Psoas muscle (tissue), 8 donors: ENCODE data around the gene CNTNAP2. TPM values are rescaled to one million over a fixed set of nuclear protein-coding genes. Genes with fewer than 3 reads are reported as not detected.

Source experiments
- ATAC-seq, 4 donors: fragments of 200-7000 bp; cut with Tn5 transposase; one replicate each; pipeline ENCODE4 v1.9.1; 2020; ENCODE audit warnings: moderate library complexity in 3 of 4, mild to moderate bottlenecking in 2 of 4
- DNase-seq, 2 donors: peaks; one replicate each; pipeline ENCODE4 v3.0.0-alpha.2; 2020
- H3K27ac ChIP-seq: fragments of 200-600 bp; one replicate; pipeline ENCODE4 v1.8.0; 2022
- H3K27me3 ChIP-seq, 3 donors: fragments of 200-600 bp in 1 of 3; one replicate each; pipeline versions ENCODE4 v1.6.1 to v1.8.0; 2013 to 2022; ENCODE audit warnings: low read length in 2 of 3, mild to moderate bottlenecking in 2 of 3, moderate library complexity in 1 of 3; ENCODE audit not compliant: insufficient read depth in 3 of 3
- H3K36me3 ChIP-seq, 2 donors: fragments of 200-600 bp in 1 of 2; one replicate each; pipeline versions ENCODE4 v1.6.1 to v1.8.0; 2013 to 2022; ENCODE audit warnings: low read depth in 1 of 2, mild to moderate bottlenecking in 1 of 2, moderate library complexity in 1 of 2; ENCODE audit not compliant: insufficient read depth in 1 of 2
- H3K4me1 ChIP-seq: fragments of 200-600 bp; one replicate; pipeline ENCODE4 v1.8.0; 2022
- H3K4me3 ChIP-seq: fragments of 200-600 bp; one replicate; pipeline ENCODE4 v1.8.0; 2022; ENCODE audit warnings: mild to moderate bottlenecking
- H3K9me3 ChIP-seq: fragments of 200-600 bp; one replicate; pipeline ENCODE4 v1.8.0; 2022
- whole genome bisulfite sequencing, 3 donors: extraction: QIAGEN DNeasy Blood & Tissue Kit; methylation state at CpG; one replicate each; pipeline versions ENCODE4 v1.1.6 to v1.1.7; 2013; 5-methylcytosine and 5-hydroxymethylcytosine counted together
- intact Hi-C, 2 donors: fragments of 100-400 bp; cut with DNase I; formaldehyde crosslinking; loops; one replicate each; pipeline versions ENCODE4 v1.11.0 to v1.14.2; 2022
- polyA plus RNA-seq, 3 donors: library from polyadenylated mRNA; stranded (reverse); fragments of 200-250 nt; gene quantifications; one replicate each; pipeline ENCODE4 v1.2.3, GENCODE V29; 2013
- total RNA-seq, 4 donors: library from RNA; stranded (reverse); fragmentation: NEBNext Ultra II Directional in 2 of 4; extraction: Animal tissue kit (Norgen Biotek cat#: 25700) in 2 of 4; gene quantifications; one replicate each; pipeline versions ENCODE4 v1.2.1 to v1.2.4, GENCODE V29; 2021 to 2023
- TF ChIP-seq, protein P1 (sequence below): fragments of 200-600 bp; IDR thresholded peaks from one replicate; pipeline ENCODE4 v1.8.0; 2022; ENCODE audit warnings: antibody characterized with exemption
- donor health status: healthy with polysubstance abuse.
- donor health status: DM: no; HTN: no; CAD: no; lungs with moderate emphysema.
- donor health status: Bipolar disorder and iron deficiency.
- donor health status: healthy.
- donor health status: DM: yes; HTN: yes; CAD: no.
- donor health status: DM: no; HTN: no; CAD: no.
- donor health status: DM: no; HTN: no; CAD: no.
- donor health status: DM: yes; HTN: yes; CAD: no.

Gene CNTNAP2
- total and polyA plus RNA-seq, 7 donors = 0.01 to 0.13 TPM; not detected in 5

DNA sequence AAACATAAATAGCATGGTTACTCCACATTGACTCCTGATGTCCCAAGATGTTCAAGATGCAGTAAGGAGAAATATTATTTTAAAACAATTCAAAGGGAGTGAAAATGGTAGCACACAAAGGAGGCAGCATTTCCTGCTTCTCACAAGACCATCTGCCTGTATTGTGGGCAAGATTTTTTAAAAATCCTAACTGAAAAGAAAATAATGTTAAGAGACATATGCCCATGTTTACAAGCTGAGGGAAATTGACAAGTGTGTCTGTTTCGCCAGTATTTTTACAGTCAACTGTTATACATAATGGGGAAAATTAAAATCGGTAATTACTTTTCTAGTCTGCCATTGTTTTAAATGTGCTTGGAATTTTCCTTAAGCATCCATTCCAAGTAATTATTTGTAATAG lies 1827.7 kb downstream of the CNTNAP2 start:
- Histone ChIP-seq H3K4me3 (no peak overlapping the region), H3K27me3 (no peaks in the 10 kb centered on the region), H3K9me3 (no peaks in the 10 kb centered on the region), H3K4me1 (no peaks in the 10 kb centered on the region), H3K36me3 (no peaks in the 10 kb centered on the region), H3K27ac (no peak overlapping the region)
- TF ChIP-seq, protein P1, sequence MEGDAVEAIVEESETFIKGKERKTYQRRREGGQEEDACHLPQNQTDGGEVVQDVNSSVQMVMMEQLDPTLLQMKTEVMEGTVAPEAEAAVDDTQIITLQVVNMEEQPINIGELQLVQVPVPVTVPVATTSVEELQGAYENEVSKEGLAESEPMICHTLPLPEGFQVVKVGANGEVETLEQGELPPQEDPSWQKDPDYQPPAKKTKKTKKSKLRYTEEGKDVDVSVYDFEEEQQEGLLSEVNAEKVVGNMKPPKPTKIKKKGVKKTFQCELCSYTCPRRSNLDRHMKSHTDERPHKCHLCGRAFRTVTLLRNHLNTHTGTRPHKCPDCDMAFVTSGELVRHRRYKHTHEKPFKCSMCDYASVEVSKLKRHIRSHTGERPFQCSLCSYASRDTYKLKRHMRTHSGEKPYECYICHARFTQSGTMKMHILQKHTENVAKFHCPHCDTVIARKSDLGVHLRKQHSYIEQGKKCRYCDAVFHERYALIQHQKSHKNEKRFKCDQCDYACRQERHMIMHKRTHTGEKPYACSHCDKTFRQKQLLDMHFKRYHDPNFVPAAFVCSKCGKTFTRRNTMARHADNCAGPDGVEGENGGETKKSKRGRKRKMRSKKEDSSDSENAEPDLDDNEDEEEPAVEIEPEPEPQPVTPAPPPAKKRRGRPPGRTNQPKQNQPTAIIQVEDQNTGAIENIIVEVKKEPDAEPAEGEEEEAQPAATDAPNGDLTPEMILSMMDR = no peak
- intact Hi-C loops = no loop called here
- 83 to 86% (median 86%) methylated on average over 2 of the region's 2 CpGs for WGBS, 3 donors
- no peak for DNase-seq
- no peak for ATAC-seq

DNA sequence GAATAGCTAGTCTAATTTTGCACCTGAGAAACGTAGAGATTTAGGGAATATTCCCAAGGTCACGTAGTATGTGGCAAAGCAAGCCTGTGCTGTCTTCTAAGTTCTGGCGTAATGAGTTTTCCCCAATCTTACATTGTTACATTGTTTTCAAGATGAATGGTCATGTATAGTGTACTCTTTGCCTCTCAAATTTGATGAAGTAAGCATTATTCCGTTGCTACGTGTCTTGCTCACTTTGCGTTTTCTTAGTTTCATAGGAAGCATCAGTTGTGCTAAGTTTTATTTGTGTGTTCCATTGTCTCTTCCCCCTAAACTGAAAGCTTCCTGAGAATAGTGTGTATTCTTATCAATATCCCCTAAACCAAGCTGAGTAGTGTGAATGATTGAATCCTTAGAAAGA lies 1836.3 kb downstream of the CNTNAP2 start:
- no peak overlapping the region for H3K4me3 ChIP-seq
- no peaks in the 10 kb centered on the region for H3K36me3 ChIP-seq
- TF ChIP-seq, protein P1 = no peak
- no peaks in the 10 kb centered on the region for H3K27me3 ChIP-seq
- H3K4me1 ChIP-seq = no peaks in the 10 kb centered on the region
- intact Hi-C loops = no loop called here
- no peaks in the 10 kb centered on the region for H3K9me3 ChIP-seq
- 87 to 92% (median 91%) methylated on average over 6 of the region's 6 CpGs for WGBS, 3 donors
- DNase-seq (no peak), ATAC-seq (no peak)
- no peak overlapping the region for H3K27ac ChIP-seq

DNA sequence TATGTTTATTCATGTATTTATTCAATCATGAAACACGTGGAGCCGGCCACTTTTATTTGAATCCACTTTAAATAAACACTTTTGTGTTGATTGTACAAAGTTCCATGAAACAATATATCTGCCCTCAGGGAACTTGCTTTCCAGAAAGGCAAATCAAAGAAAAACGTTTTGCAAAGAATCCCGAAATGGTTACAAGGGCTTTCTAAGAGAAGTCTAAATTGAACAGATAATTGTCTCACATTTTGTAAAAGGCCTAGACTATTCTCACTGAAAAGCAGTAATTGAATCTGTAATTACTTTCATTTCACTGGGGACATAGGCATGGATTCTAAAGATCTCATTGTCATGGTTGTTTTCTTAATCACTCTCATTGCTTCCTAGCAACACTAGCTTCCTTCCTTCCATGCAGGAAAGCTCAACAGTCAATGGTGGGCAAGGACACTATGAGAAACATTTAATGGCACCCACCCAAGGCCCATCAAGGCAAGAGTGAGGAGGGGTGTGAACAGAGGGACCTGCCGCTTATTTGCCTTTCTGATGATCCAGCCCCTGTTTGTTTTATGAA lies 1851.5 kb downstream of the CNTNAP2 start:
- 83 to 88% (median 83%) methylated on average over 5 of the region's 5 CpGs for WGBS, 3 donors
- no peak for DNase-seq

DNA sequence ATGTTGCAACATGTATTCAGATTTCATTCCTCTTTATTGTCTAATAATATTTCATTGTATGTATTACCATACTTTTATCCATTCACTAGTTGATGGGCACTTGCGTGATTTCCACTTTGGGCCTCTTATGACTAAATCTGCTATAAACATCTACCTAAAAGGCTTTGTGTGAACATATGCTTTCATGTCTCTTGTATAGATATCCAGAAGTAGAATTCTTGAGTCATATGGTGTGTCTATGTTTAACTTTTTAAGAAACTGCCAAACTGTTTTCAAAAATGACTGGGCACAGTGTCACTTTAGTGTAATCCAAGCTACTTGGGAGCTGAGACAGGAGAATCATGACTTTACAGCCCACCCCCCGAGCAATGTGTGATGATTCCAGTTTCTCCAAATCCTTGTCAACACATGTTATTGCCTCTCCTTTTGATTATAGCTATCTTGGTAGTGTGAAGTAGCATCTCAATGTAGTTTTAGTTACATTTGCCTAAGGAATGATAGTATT lies 1855.1 kb downstream of the CNTNAP2 start:
- H3K27me3 ChIP-seq = no peaks in the 10 kb centered on the region
- H3K27ac ChIP-seq = no peak overlapping the region
- no peaks in the 10 kb centered on the region for H3K4me1 ChIP-seq
- ATAC-seq (no peak), DNase-seq (no peak)
- no peak overlapping the region for H3K4me3 ChIP-seq
- no peaks in the 10 kb centered on the region for H3K36me3 ChIP-seq
- WGBS, 3 donors = 74 to 82% (median 77%) methylated on average over 2 of the region's 2 CpGs
- no peaks in the 10 kb centered on the region for H3K9me3 ChIP-seq
- intact Hi-C loops = no loop called here
- TF ChIP-seq, protein P1 = no peak

More for the DNA sequence above, 1851.5 kb downstream of the CNTNAP2 start:
- H3K36me3 ChIP-seq = no peaks in the 10 kb centered on the region
- no peaks in the 10 kb centered on the region for H3K4me1 ChIP-seq
- no peaks in the 10 kb centered on the region for H3K9me3 ChIP-seq
- TF ChIP-seq, protein P1 = no peak
- H3K27me3 ChIP-seq = no peaks in the 10 kb centered on the region
- no peak overlapping the region for H3K4me3 ChIP-seq
- no peak for ATAC-seq
- H3K27ac ChIP-seq = no peak overlapping the region
- intact Hi-C loops = no loop called here

DNA sequence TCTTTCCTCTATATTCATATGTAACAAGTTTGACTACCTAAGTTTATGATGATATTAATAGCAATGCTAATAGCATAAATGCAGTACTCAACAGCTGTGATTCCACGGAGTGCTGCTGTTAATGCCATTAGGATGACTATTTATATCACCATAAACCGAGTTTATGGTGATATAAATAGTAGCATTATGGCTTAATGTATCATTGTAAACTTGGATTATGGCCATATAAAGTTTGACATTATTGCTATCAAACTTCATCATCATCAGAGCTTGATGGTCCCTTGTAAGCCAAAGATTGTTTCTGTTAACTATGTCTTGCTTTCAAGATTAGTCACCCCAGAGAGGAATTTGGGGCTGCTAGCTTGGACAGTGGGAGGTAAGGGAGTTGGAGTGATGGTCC lies 1861.6 kb downstream of the CNTNAP2 start:
- Histone ChIP-seq H3K9me3 (no peaks in the 10 kb centered on the region), H3K36me3 (no peaks in the 10 kb centered on the region), H3K27me3 (no peaks in the 10 kb centered on the region), H3K27ac (no peak overlapping the region), H3K4me1 (no peaks in the 10 kb centered on the region), H3K4me3 (no peak overlapping the region)
- intact Hi-C loops = no loop called here
- DNase-seq = no peak
- TF ChIP-seq, protein P1 = no peak
- no peak for ATAC-seq
- 28 to 58% (median 51%) methylated on average over 2 of the region's 2 CpGs for WGBS, 3 donors
